Myocyte (in vitro differentiated cells): ENCODE measurements around the gene VPS39. TPM values are rescaled to one million over a fixed set of nuclear protein-coding genes. Genes with fewer than 3 reads are reported as not detected.

Source experiments
- DNase-seq: peaks from one replicate; pipeline ENCODE4 v3.0.0-alpha.2; 2012; ENCODE audit warnings: low read depth
- microRNA counts: library from miRNA; unstranded; fragments of <30 nt; microRNA quantifications from one replicate; lab custom pipeline; 2016
- microRNA-seq: library from miRNA; unstranded; fragments of <30 nt; microRNA quantifications from one replicate; pipeline ENCODE4, GENCODE V29; 2016
- total RNA-seq: library from RNA; depleted of rRNA; stranded (reverse); fragments of >200 nt; gene quantifications from 2 replicates; pipeline ENCODE4 v1.2.3, GENCODE V29; 2014

VPS39 gene
- total RNA-seq, 1 donor from 2014 or later = 38.6 TPM

GRCh38 chr15:42131826-42132806 is 76.0 kb downstream of the VPS39 start:
- no peak for DNase-seq

- DNase-seq = no peak
Measured at GRCh38 chr15:42131006-42131405, 77.1 kb downstream of the VPS39 start.

- peak; percentile 21 for DNase-seq
Measured at GRCh38 chr15:42130246-42130986, 77.7 kb downstream of the VPS39 start.

- no peak for DNase-seq
Measured at GRCh38 chr15:42129364-42129763, 78.7 kb downstream of the VPS39 start.

- DNase-seq = no peak
Measured at GRCh38 chr15:42128476-42128875, 79.6 kb downstream of the VPS39 start.

GRCh38 chr15:42123546-42123945 is 84.6 kb downstream of the VPS39 start:
- no peak for DNase-seq

- DNase-seq = no peak
Measured at GRCh38 chr15:42121682-42122081, 86.4 kb downstream of the VPS39 start.

GRCh38 chr15:42121021-42121420 is 87.1 kb downstream of the VPS39 start:
- DNase-seq = no peak

GRCh38 chr15:42120285-42120684 is 87.8 kb downstream of the VPS39 start:
- DNase-seq = no peak

GRCh38 chr15:42119446-42119760 is 88.7 kb downstream of the VPS39 start:
- no peak for DNase-seq

GRCh38 chr15:42118650-42119445 is 89.3 kb downstream of the VPS39 start:
- DNase-seq = peak; percentile 12

- no peak for DNase-seq
Measured at GRCh38 chr15:42111924-42112323, 96.2 kb downstream of the VPS39 start.

GRCh38 chr15:42110367-42110766 is 97.7 kb downstream of the VPS39 start:
- no peak for DNase-seq

GRCh38 chr15:42108806-42109205 is 99.3 kb downstream of the VPS39 start:
- no peak for DNase-seq

MicroRNAs within 50 kb of the gene (microRNA counts, 767-probe panel; counts per million panel counts)
- not detected for microRNA hsa-miR-627 (lab: Ali Mortazavi, UCI)

Small RNA genes within 50 kb of the gene (microRNA-seq; reads per million reads assigned to microRNA genes)
- gene MIR627 = 19.7 reads per million, percentile 39 among the genes with 10 or more reads in this experiment

Other genes with a start within 250 kb of the VPS39 start
- 5.1 and 9.7 TPM in 2 replicates for gene EHD4, start 235.7 kb downstream of the VPS39 start, total RNA-seq
- not detected in 2 replicates for gene PLA2G4E, start 187.3 kb downstream of the VPS39 start, total RNA-seq
- gene PLA2G4D, start 113.7 kb downstream of the VPS39 start, total RNA-seq = not detected in 2 replicates
- not detected in 2 replicates for gene PLA2G4F, start 51.7 kb downstream of the VPS39 start, total RNA-seq
- gene GANC, start 64.9 kb upstream of the VPS39 start, total RNA-seq = 23.0 and 27.9 TPM in 2 replicates
- gene TMEM87A, start 65.1 kb upstream of the VPS39 start, total RNA-seq = 53.3 and 82.5 TPM in 2 replicates
- 8.2 and 12.3 TPM in 2 replicates for gene CAPN3, start 151.2 kb upstream of the VPS39 start, total RNA-seq